ENCODE measurements around the gene EMID1.

- TF ChIP-seq CTCF (IDR thresholded peaks at IDR 0.05) = no peak
- no peak for TF ChIP-seq POLR2A (IDR thresholded peaks at IDR 0.05)
These were observed 92.9 kb downstream of the EMID1 start for GRCh38 chr22:29298641-29299040.

All from testis (tissue), 2 donors.